Colonic mucosa (tissue), 4 donors: ENCODE measurements around the gene ARSB. TPM values are rescaled to one million over a fixed set of nuclear protein-coding genes. Genes with fewer than 3 reads are reported as not detected.

Experiments
- DNase-seq: peaks from one replicate; pipeline ENCODE4 v3.0.0-alpha.2; 2020
- H3K27ac ChIP-seq: fragments of 200-600 bp; one replicate; pipeline ENCODE4 v1.8.0; 2021
- H3K27me3 ChIP-seq: fragments of 200-600 bp; one replicate; pipeline ENCODE4 v1.8.0; 2021
- H3K36me3 ChIP-seq: fragments of 200-600 bp; one replicate; pipeline ENCODE4 v1.8.0; 2021
- H3K4me1 ChIP-seq: fragments of 200-600 bp; one replicate; pipeline ENCODE4 v1.8.0; 2021; ENCODE audit warnings: mild to moderate bottlenecking
- H3K4me3 ChIP-seq: fragments of 200-600 bp; one replicate; pipeline ENCODE4 v1.8.0; 2021
- H3K9ac ChIP-seq, 2 donors: one replicate each; pipeline ENCODE4 v1.7.0; 2013; ENCODE audit warnings: control low read depth in 2 of 2, low read depth in 2 of 2, low read length in 2 of 2
- H3K9me3 ChIP-seq: fragments of 200-600 bp; one replicate; pipeline ENCODE4 v1.8.0; 2021
- intact Hi-C: fragments of 100-400 bp; cut with DNase I; formaldehyde crosslinking; loops from one replicate; pipeline ENCODE4 v1.14.1; 2022
- total RNA-seq, 2 donors: library from RNA; stranded (reverse); fragmentation: NEBNext Ultra II Directional in 1 of 2; extraction: Animal tissue kit (Norgen Biotek cat#: 25700) in 1 of 2; gene quantifications; one replicate each; pipeline ENCODE4 v1.2.1, GENCODE V29; 2021
- TF ChIP-seq, protein P1 (sequence below): fragments of 200-600 bp; IDR thresholded peaks from one replicate; pipeline ENCODE4 v1.8.0; 2022; ENCODE audit warnings: antibody characterized with exemption, mild to moderate bottlenecking
- donor health status: healthy.
- donor health status: DM: no; HTN: no; CAD: no.
- donor health status: DM: no; HTN: no; CAD: no.

The ARSB gene
- total RNA-seq, 2 donors from 2014 or later: 10.1 to 11.4 TPM

DNA sequence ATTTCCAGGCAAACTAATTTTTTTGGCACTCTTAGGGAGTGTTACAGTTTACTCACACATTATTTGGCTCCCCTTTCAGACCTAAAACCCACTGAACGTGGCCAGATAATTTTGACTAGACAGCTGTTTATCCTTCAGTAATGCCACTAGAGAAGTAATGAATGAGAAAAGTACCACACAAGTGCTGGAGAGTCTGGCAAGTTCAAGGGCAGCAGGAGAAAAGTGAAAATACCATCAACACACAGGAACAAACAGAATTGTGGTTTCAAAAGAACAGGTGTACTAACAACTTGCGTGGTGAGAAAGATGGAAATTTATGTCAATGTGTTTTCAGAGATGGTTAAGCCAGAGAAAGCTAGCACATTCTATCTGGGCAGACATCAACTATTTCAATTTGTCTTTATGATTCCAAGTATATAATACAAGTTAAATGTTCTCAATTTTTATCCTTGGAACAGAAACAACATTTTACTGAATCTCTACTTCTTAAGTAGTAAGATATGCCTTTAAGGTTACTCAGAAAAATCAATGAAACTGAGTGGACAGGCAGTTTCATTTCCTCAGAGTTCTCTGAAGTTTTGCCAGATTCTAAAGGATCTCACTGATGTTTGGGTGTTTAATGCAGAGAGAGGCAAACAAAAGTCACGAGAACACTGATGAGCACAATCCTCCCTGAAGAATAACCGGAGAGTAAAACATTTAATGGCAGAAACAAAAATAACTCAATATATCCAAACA, 91.0 kb downstream of the ARSB start:
- H3K4me1 ChIP-seq: no peaks in the 10 kb centered on the region
- H3K4me3 ChIP-seq: no peak overlapping the region
- H3K27me3 ChIP-seq: no peaks in the 10 kb centered on the region
- intact Hi-C loops: no loop called here
- no peaks in the 10 kb centered on the region for H3K9me3 ChIP-seq
- no peak overlapping the region for H3K9ac ChIP-seq
- no peak overlapping the region for H3K27ac ChIP-seq
- TF ChIP-seq, protein P1, sequence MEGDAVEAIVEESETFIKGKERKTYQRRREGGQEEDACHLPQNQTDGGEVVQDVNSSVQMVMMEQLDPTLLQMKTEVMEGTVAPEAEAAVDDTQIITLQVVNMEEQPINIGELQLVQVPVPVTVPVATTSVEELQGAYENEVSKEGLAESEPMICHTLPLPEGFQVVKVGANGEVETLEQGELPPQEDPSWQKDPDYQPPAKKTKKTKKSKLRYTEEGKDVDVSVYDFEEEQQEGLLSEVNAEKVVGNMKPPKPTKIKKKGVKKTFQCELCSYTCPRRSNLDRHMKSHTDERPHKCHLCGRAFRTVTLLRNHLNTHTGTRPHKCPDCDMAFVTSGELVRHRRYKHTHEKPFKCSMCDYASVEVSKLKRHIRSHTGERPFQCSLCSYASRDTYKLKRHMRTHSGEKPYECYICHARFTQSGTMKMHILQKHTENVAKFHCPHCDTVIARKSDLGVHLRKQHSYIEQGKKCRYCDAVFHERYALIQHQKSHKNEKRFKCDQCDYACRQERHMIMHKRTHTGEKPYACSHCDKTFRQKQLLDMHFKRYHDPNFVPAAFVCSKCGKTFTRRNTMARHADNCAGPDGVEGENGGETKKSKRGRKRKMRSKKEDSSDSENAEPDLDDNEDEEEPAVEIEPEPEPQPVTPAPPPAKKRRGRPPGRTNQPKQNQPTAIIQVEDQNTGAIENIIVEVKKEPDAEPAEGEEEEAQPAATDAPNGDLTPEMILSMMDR: no peak
- no peaks in the 10 kb centered on the region for H3K36me3 ChIP-seq
- no peak for DNase-seq

DNA sequence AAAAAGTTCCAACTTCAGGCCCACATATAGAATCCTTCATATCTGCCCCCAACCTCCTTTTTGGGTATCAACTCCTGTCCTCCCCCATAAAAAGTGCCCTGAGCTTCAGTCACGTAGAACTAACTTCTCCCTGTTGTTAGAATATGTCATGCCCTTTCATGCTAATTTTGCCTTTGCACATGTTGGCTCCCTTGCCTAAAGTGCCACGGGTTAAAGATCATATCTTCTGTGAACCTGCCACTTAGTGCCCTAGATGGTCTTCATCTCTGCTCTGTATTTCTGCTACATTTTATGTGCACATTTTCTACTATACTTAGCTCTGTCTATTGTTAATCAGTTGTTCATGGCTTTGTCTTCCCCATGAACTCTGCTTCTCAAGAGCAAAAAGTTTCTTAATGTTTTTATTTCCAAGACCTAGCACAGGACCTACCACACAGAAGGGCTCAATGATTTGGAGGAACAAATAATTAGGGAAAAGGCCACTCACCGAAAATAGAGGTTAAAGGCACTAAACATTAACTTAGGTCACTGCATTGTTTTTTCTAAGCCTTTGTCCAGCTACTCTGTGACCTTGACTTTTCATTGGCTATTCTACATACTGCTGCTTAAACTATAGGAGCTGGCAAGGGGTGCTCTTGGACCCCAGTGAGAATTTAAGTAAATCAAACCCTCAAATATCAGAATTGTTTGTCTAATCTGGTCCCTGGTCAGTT, 94.3 kb downstream of the ARSB start:
- Histone ChIP-seq H3K9me3 (no peaks in the 10 kb centered on the region), H3K4me1 (no peaks in the 10 kb centered on the region), H3K36me3 (no peaks in the 10 kb centered on the region), H3K27ac (no peak overlapping the region), H3K4me3 (no peak overlapping the region), H3K9ac (no peak overlapping the region), H3K27me3 (no peaks in the 10 kb centered on the region)
- intact Hi-C loops: no loop called here
- no peak for DNase-seq
- TF ChIP-seq, protein P1: no peak

DNA sequence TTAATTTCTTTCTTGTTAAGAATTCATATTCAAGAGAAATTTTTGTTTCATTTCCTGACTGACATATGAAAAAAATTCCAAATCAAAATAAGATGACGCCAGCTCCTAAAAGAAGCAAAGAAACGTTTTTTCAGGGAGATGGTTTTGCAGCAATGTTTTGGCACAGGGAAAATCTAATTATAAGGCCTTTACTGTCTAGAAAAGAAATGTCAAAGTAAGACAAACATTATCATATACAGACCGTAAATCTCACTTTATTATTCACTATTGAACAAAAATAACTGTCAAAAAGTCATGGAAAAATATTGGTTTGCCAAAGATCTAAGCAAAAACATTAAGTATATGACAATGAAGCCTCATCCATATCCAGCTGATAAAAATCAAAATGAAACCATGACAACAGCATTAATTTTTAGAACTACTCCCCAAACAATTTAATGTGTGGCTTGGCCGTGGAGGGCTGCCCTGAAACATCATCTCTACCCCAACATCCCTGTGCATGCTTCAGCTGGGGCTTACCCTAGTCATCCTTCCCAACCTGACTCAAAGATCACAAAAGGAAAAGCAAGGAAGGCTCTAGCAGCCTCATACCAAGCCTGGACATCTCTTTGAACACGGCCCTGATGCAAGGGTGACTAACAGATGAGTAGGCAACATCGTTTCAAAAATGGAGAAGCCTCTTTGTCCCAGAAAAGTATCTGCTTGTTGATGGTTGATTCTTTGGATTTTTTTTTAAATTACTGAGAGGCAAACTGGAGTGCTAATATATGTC, 95.6 kb downstream of the ARSB start:
- Histone ChIP-seq H3K36me3 (no peaks in the 10 kb centered on the region), H3K4me3 (no peak overlapping the region), H3K9me3 (no peaks in the 10 kb centered on the region), H3K27ac (no peak overlapping the region), H3K4me1 (no peaks in the 10 kb centered on the region), H3K9ac (no peak overlapping the region), H3K27me3 (no peaks in the 10 kb centered on the region)
- no peak for DNase-seq
- intact Hi-C loops: no loop called here
- TF ChIP-seq, protein P1: no peak

DNA sequence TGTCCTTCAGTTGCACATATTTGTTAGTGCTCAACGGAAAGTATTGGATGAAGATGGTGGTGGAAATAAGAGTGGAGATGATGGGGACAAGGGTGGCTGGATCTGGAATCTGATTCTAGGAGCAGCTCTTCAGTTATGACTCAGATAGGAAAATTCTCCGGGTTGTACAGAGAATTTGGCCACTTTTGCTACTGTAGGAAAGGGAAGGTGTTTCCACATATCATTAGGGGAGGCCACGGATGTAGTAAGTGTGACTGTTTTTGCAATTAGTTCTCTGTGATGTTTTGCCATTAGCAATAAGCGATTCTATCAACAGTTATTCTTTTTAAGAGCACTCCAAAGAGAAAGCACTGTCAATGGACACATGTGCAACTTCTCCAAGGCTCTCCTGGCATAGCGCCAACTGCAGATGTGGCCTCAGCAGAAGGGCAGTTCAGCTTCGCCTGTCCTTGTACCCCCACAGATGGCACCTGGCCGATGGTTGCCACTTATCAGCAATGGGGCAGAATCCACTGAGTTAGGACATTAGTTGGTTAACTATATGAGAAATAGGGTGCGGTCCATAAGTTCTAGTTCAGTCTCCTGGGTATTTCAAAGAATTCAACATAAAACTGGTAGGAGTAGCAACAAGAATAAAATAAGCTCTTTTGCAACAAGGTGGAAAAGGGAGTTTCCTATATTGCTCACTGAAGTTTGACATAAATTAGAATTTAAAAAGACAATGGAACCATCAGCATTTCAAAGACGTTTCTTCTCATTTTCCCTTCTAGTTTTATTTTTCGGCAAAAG, 96.3 kb downstream of the ARSB start:
- TF ChIP-seq, protein P1: no peak
- H3K4me1 ChIP-seq: no peaks in the 10 kb centered on the region
- no peaks in the 10 kb centered on the region for H3K27me3 ChIP-seq
- no peak overlapping the region for H3K9ac ChIP-seq
- no peak for DNase-seq
- no peaks in the 10 kb centered on the region for H3K9me3 ChIP-seq
- no peak overlapping the region for H3K27ac ChIP-seq
- no peaks in the 10 kb centered on the region for H3K36me3 ChIP-seq
- intact Hi-C loops: no loop called here
- no peak overlapping the region for H3K4me3 ChIP-seq
